Activated CD4-positive, alpha-beta T cell treated with anti-CD3 and anti-CD28 coated beads, Interleukin-2, Interleukin-4, amounts not matched to agents 100 ng/mL and 50 ng/mL, durations not matched to agents 16 hours and 8 hours (primary cell): Measurements from ENCODE around the gene MSANTD4.
"Not testable (repeated sequence)": the region's sequence is repeated elsewhere in the genome, so short reads cannot be mapped to it uniquely, and the experiment has no call there.

Experiments used
- DNase-seq: peaks from one replicate; pipeline ENCODE4 v3.0.0-alpha.2; 2020; ENCODE audit warnings: low spot score

MSANTD4 gene

DNA sequence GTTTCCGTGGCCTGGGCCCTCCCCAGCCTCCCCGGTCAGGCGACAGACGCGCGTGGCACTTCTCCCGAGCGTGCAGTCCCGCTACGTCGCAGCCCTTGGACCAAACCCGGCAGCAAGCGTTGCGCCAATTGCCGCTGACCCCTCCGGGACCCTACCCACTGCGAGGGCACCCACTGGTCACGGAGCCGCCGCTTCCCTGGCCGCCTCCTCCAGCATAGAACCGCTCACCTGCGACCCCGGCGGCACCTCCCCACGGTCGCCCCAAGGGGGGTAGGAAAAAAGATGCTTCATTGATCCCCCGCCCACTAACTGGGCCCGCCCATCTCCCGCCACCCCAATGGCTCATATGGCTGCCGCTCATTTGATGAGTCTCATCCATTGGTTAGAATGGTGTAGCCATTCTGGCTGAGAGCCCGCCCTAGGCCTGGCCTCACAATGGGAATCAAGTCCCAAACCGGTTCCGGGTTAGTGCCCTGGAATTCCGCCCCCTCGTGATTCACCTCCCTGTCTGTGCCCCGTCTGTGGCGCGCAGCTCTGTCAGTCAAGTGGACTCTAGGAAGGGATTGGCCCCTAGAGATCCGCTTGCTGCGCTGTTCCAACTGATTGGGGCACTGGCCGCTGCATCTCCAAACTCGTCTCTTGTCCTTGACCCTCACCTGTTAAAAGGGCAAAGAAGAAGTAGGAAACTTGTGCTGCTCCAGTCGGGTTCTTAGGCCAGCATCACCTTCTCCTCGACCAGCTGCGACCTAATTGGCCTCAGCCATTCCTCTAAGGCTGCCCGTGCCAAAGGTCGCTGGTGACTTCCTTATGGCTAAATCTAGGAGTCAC is at the start of gene MSANTD4:
Gene MSANTD4, minus strand, starts transcription at position 274 of the 828 bp plus-strand sequence. CDS start 11,323 bp downstream, outside the sequence.
- peak; percentile 99 for DNase-seq

DNA sequence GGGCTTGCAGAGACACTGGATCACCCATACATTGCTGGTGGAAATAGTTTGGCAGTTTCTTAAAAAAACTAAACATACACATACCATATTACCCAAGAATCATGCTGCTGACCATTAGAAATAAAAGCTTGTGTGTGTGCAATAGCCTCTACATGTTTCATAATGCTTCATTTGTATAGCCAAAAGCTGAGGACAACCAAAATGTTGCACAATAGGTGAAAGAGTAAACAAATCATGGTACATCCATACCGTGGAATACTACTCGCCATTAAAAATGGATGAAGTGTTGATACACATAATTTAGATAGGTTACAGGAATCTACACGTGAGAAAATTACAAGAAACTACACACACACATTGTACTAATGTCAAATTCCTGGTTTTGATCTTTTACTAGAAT is 48.6 kb upstream of the MSANTD4 start:
- no peak for DNase-seq

GRCh38 chr11:106063009-106063408 is 41.0 kb upstream of the MSANTD4 start:
- DNase-seq = peak; percentile 14

DNA sequence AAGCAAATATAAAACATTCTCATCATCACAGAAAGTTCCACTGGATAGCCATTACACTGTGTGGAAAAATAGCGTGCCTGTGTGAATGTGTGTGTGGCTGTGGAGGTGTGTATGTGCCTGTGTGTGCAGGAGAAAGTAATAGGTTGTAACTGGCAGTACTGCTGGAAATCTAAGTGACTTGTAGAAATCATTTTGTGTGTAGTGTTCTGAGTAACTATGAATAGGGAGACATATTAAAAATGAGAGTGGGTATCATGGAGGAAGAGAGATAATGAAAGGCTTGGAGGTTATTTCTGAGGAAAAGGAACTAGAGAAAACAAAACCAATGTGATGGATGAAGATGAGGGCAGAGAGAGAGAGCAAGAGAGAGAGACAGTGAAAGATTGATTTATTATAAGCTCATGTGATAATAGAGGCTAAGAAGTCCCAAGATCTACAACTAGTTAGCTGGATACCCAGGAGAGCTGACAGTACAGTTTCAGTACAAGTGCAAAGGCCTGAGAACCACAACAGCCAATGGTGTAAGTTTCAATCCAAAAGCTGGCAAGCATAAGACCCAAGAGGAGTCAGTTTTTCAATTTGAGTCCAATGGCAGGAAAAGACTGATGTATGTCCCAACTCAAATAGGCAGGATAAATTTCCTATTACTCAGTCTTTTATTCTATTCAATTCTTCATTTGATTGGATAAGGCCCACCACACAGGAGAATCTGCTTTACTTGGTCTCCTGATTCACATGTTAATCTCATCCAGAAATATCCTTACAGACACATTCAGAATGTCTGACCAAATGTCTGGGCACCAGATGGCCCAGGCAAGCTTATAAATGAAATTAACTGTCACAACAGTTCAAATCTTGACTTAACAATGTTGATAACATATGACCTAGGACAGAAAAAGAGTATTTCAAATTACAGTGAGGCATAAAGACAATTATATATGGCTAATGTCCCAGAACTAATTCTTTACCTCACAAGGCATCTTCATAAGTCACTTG is 40.2 kb upstream of the MSANTD4 start:
- peak; percentile 38 for DNase-seq

DNA sequence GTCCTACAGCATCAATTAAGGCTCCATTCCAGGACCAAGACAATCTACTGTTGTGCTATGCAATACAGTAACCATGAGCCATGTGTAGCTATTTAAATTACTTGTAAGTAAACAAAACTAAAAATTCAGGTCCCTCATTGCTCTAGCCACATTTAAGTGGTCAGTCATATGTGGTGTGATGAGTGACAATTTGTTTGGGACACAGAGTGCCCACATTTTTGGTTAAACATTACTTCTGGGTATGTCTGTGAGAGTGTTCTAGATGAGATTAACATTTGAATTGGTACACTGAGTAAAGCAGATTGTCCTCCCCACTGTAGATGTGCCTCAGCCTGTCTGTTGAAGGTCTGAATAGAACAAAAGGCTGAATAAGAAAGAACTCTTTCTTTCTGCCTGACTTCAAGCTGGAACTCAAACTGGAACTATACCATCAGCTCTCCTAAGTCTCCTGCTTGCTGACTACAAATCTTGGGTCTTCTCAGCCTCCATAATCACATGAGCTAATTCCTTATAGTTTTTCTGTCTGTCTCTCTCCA is 39.3 kb upstream of the MSANTD4 start:
- DNase-seq = no peak

DNA sequence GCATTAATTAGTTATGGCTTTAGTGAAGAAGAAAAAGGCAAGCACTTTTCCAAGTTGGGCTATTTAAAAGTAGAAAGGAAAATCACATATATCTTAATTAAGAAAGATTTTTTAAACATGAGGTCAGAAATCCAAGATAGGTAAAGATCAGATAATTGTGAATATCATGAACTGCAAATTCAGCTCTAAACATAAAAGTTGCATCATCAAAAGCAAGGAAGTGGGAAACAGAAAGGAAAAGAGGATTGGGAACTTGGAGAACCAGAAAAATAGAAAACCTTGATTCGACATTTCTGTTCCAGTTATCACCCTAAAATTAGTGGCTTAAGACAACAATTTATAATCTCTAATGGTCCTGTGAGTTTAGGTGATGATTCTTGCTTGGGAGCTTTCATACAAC is 37.6 kb upstream of the MSANTD4 start:
- DNase-seq = no peak

DNA sequence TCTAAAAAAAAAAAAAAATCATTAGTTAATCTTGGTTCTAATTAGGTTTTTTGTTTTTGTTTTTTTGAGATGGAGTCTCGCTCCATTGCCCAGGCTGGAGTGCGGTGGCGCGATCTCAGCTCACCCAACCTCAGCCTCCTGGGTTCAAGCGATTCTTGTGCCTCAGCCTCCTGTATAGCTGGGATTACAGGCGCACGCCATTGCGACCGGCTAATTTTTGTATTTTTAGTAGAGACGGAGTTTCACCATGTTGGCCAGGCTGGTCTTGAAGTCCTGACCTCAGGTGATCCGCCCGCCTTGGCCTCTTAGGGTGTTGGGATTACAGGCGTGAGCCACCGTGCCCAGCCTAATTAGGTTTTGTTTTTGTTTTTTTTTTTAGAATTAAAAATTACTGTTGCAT is 36.3 kb upstream of the MSANTD4 start:
- not testable (repeated sequence) for DNase-seq

GRCh38 chr11:106051103-106051502 is 29.1 kb upstream of the MSANTD4 start:
- no peak for DNase-seq

DNA sequence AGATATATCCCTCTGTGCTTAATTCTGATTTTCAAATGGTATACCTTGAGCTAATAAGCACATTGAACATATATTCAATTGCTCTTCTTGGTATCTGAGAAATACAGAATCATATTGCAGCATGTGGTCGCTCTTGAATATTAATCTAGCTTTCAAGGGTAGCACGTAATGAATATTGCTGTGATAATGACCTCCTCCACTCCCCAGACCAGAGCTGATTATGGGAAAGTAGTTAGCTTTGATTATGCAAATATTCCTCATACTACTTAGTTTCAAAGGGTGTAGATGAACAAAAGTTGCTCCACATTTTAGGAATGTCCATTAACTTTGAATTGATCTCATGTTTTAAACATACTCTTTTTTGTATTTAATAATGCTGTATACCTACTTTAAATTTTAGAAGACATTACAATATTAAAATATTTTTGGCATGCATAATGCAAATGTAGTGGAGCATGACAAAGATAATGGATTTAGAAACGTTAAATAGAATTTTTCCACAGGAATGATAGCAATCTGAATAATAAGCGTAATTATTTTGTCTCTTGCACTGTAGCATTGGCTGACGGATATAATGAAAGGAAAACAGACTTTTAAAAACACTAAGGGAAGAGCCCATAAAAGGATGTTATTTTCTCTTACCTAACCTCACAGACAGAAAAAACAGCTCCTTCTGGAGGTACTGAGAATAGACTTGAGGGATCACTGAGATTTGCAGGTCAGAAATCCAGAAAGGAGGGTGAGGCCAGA is 27.9 kb upstream of the MSANTD4 start:
- DNase-seq = no peak

DNA sequence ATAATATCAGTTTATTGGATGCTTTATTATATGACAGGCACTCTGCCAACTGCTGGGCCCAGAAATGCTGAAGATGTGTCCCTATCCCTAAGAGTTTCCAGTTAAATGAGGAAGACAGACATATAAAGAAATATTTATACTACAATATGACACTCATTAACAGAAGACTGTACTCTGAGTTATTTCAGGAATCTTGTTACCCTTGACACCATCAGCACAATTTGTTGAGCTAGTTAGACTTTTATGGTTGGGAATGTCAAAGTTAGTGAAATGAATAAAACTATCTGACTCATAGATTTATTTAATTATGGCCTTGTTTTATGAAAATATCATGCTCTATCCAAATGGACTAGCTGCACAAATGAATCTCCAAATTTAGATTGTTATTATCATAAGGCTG is 25.6 kb upstream of the MSANTD4 start:
- DNase-seq = no peak

- peak; percentile 49 for DNase-seq
Measured at GRCh38 chr11:106043540-106043939, 21.5 kb upstream of the MSANTD4 start.

DNA sequence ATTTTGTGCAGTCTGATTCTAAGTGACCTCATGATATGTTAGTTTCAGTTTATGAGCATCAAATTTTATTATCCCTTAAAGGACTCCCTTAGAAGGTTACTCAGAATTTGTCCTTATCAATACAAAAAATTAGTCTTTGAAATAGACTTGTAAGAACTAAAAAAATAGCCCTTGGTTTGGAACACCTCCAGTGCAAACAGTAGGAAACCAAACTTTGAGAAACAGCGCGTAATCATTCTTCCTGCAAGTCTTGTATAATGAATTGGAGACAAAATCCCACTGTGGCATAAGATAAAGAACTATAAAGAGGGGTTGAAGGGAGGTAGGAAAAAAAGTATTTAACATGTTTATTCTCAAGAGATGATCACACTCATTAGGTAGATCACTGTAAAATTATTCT is 10.8 kb upstream of the MSANTD4 start:
- DNase-seq = no peak

DNA sequence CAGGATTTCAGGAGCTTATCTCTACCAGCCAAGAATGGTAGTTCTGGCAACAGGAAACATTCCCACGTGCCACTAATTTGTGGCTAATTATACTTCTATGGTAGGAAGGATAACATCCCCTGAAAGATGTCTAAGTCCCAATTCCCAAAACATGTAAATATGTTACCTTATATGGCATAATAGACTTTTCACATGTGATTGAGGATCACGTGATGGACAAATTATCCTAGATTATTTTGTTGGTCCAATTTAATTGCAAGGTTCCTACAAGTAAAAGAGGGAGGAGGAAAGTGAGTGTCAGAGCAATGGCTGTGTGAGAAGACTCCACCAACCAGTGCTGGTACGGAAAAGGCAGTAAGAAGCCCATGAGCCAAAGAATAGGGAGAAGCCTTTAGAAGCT is 9.9 kb upstream of the MSANTD4 start:
- DNase-seq = no peak

- DNase-seq = peak; percentile 72
Measured at GRCh38 chr11:106031202-106031810, 9.3 kb upstream of the MSANTD4 start.

- no peak for DNase-seq
Measured at GRCh38 chr11:106030609-106031008, 8.6 kb upstream of the MSANTD4 start.

DNA sequence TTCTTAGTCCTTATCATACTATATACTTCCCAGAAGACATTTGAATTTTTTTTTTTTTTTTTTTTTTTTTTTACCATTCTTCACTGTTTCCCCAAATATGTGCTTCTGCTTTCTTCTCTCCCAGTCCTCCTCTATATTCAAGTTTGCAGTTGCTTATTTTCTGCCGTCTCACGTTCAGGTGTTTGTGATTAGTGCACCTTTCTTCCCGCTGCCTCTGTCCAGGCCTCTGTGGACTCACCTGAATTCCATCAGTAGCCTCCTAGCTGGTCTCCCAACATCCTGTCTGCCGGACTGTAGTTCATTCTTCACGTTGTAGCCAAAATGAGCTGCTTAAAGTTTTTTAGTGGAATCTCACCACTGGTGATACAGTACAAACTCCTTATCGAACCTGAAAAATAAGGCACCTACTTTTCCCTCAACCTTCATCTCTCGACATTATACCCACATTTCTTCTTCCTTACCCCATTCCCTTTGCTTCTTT is 795 bp upstream of the MSANTD4 start:
- DNase-seq = no peak

GRCh38 chr11:106021181-106021966 is 666 bp downstream of the MSANTD4 start:
- DNase-seq = no peak

GRCh38 chr11:106017093-106017492 is 4.9 kb downstream of the MSANTD4 start:
- DNase-seq = no peak

GRCh38 chr11:106015066-106015465 is 7.0 kb downstream of the MSANTD4 start:
- DNase-seq = no peak

DNA sequence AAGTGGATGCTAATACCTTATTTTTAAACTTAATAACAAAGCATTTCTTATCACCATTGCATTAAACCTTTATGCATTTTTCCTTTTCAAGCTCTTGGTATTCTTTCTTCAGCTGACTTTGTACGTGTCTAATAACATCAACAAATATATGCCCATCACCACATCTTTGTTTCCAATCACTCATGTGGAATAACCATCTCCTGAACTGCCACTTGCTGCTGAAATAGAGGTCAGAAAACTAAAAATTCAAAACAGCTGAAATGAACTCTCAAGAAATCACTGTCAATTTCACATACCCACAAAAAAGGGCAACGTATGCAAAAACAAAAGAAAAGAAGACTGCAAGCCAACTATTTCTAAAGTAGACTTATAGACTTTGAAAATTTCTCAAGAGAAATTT is 7.4 kb downstream of the MSANTD4 start:
- no peak for DNase-seq
